Measurements from ENCODE around the gene DOCK10. TPM values are rescaled to one million over a fixed set of nuclear protein-coding genes. Genes with fewer than 3 reads are reported as not detected.

The DOCK10 gene
- total and polyA plus RNA-seq, 2 donors (not counting 1 experiment from before 2014, with no cell fraction given), result 49.5 to 139 TPM

DNA sequence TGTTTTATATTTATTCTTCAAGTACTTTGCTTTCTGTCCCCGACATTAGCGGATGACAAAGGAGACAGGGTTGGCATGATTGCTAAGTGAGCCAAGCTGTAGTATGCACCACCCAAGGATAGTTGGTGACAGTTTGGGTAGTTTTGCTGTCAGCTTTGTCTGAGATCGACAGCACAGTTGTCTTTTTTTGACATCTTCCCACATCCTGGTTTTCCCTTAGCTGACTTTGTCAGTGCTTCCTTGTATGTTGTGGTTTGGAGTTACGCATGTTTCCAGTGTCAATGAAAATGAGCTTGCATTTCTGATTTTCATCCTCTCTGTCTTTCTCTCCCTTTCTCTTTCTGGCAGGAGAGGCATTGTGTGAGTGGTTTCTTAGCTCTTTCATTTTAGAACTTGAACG, 44.6 kb upstream of the DOCK10 start:
- CTCF ChIA-PET, result no interaction called here
- Histone ChIP-seq H3K9me3 (ENCODE audit: control extremely low read depth in 1 of 3, control insufficient read depth in 2 of 3, insufficient read depth in 1 of 3, low read length in 2 of 3) (no peaks in the 10 kb centered on the region), H3K36me3 (replicated peaks in 1 of 2; ENCODE audit: control extremely low read depth in 1 of 2, control insufficient read depth in 1 of 2, extremely low read depth in 1 of 2, insufficient read depth in 2 of 2, low read length in 1 of 2) (no peaks in the 10 kb centered on the region), H2AFZ (ENCODE audit: insufficient read depth, low read depth, low read length, poor library complexity, severe bottlenecking) (no peak overlapping the region), H3K27ac (ENCODE audit: low read length in 2 of 2) (no peak overlapping the region), H3K9ac (ENCODE audit: low read length) (no peak overlapping the region), H3K79me2 (ENCODE audit: control insufficient read depth, insufficient read depth, low read length) (no peaks in the 10 kb centered on the region), H3K4me1 (ENCODE audit: control insufficient read depth in 2 of 2, insufficient read depth in 2 of 2, low read length in 2 of 2) (no peaks in the 10 kb centered on the region), H3K27me3 (replicated peaks in 1 of 4; ENCODE audit: control extremely low read depth in 1 of 4, control insufficient read depth in 3 of 4, insufficient read depth in 4 of 4, low read length in 3 of 4) (no peaks in the 10 kb centered on the region), H3K4me2 (replicated peaks; ENCODE audit: low read depth, low read length, poor library complexity, severe bottlenecking) (no peak overlapping the region), H4K20me1 (ENCODE audit: control insufficient read depth, insufficient read depth, low read length, poor library complexity, severe bottlenecking) (no peaks in the 10 kb centered on the region), H3K4me3 (ENCODE audit: control extremely low read depth in 1 of 5, extremely low read depth in 1 of 5, insufficient read depth in 1 of 5, low read depth in 2 of 5, low read length in 4 of 5) (no peak overlapping the region)
- Mint-ChIP-seq H3K9me3 (ENCODE audit: insufficient read depth) (no peaks in the 10 kb centered on the region), H3K27me3 (peaks cover 3% of the 10 kb centered on the region), H3K27ac (no peak overlapping the region), H3K4me3 (no peak overlapping the region), H3K4me1 (no peaks in the 10 kb centered on the region)
- intact Hi-C loops (cut with micrococcal nuclease), result no loop called here
- DNase-seq (no peak), ATAC-seq (ENCODE audit: low read depth) (no peak)
- 92% methylated on average over 2 of the region's 5 CpGs for WGBS (ENCODE audit: insufficient coverage)
- TF ChIP-seq EZH2 (IDR thresholded peaks at IDR 0.05; ENCODE audit: borderline replicate concordance, insufficient read depth, low read depth, low read length, poor library complexity, severe bottlenecking), result no peak
- TF ChIP-seq, protein P1, sequence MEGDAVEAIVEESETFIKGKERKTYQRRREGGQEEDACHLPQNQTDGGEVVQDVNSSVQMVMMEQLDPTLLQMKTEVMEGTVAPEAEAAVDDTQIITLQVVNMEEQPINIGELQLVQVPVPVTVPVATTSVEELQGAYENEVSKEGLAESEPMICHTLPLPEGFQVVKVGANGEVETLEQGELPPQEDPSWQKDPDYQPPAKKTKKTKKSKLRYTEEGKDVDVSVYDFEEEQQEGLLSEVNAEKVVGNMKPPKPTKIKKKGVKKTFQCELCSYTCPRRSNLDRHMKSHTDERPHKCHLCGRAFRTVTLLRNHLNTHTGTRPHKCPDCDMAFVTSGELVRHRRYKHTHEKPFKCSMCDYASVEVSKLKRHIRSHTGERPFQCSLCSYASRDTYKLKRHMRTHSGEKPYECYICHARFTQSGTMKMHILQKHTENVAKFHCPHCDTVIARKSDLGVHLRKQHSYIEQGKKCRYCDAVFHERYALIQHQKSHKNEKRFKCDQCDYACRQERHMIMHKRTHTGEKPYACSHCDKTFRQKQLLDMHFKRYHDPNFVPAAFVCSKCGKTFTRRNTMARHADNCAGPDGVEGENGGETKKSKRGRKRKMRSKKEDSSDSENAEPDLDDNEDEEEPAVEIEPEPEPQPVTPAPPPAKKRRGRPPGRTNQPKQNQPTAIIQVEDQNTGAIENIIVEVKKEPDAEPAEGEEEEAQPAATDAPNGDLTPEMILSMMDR (IDR thresholded peaks at IDR 0.05), result no peak
- POLR2A ChIA-PET, result no interaction called here

DNA sequence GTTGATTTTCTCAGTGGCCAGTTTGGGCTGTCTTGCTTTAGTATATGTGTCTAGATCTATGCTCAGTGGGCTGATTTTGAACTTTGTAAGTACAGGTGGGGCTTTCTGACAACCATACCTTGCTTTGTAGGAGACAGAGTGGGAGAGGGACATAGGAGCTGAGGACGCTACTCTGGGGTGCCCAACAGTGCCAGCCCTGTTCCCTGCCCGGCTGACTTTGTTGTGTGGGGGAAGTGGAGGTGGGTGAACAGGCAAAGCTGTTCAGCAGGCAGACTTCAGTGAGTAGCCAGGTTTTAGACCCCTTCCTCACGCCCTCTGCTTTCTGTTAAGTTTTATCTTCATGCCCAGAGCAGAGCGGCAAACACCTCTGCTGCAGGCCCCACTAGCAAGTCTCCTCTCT, 44.2 kb upstream of the DOCK10 start:
- H3K27me3 Mint-ChIP-seq, result peaks cover 7% of the 10 kb centered on the region
- no peaks in the 10 kb centered on the region for H4K20me1 ChIP-seq (ENCODE audit: control insufficient read depth, insufficient read depth, low read length, poor library complexity, severe bottlenecking)
- no peak overlapping the region for H3K27ac Mint-ChIP-seq
- H3K27ac ChIP-seq (ENCODE audit: low read length in 2 of 2), result no peak overlapping the region
- ATAC-seq (ENCODE audit: low read depth), result no peak
- 94% methylated on average over 2 of the region's 4 CpGs for WGBS (ENCODE audit: insufficient coverage)
- H3K79me2 ChIP-seq (ENCODE audit: control insufficient read depth, insufficient read depth, low read length), result no peaks in the 10 kb centered on the region
- intact Hi-C loops (cut with micrococcal nuclease), result no loop called here
- CTCF ChIA-PET, result interaction anchor here (0.6 kb wide), 1 partner anchor 574 kb away, joined by 4 read pairs; no protein-coding TSS in a partner anchor
- no peaks in the 10 kb centered on the region for H3K4me1 ChIP-seq (ENCODE audit: control insufficient read depth in 2 of 2, insufficient read depth in 2 of 2, low read length in 2 of 2)
- no peaks in the 10 kb centered on the region for H3K27me3 ChIP-seq (replicated peaks in 1 of 4; ENCODE audit: control extremely low read depth in 1 of 4, control insufficient read depth in 3 of 4, insufficient read depth in 4 of 4, low read length in 3 of 4)
- no peak for TF ChIP-seq EZH2 (IDR thresholded peaks at IDR 0.05; ENCODE audit: borderline replicate concordance, insufficient read depth, low read depth, low read length, poor library complexity, severe bottlenecking)
- TF ChIP-seq, protein P1 (IDR thresholded peaks at IDR 0.05), result no peak
- no peaks in the 10 kb centered on the region for H3K9me3 ChIP-seq (ENCODE audit: control extremely low read depth in 1 of 3, control insufficient read depth in 2 of 3, insufficient read depth in 1 of 3, low read length in 2 of 3)
- no peak overlapping the region for H2AFZ ChIP-seq (ENCODE audit: insufficient read depth, low read depth, low read length, poor library complexity, severe bottlenecking)
- POLR2A ChIA-PET, result no interaction called here
- no peak overlapping the region for H3K4me3 Mint-ChIP-seq
- no peak overlapping the region for H3K4me2 ChIP-seq (replicated peaks; ENCODE audit: low read depth, low read length, poor library complexity, severe bottlenecking)
- no peaks in the 10 kb centered on the region for H3K9me3 Mint-ChIP-seq (ENCODE audit: insufficient read depth)
- H3K4me3 ChIP-seq (ENCODE audit: control extremely low read depth in 1 of 5, extremely low read depth in 1 of 5, insufficient read depth in 1 of 5, low read depth in 2 of 5, low read length in 4 of 5), result no peak overlapping the region
- H3K4me1 Mint-ChIP-seq, result no peaks in the 10 kb centered on the region
- H3K9ac ChIP-seq (ENCODE audit: low read length), result no peak overlapping the region
- DNase-seq, result no peak
- H3K36me3 ChIP-seq (replicated peaks in 1 of 2; ENCODE audit: control extremely low read depth in 1 of 2, control insufficient read depth in 1 of 2, extremely low read depth in 1 of 2, insufficient read depth in 2 of 2, low read length in 1 of 2), result no peaks in the 10 kb centered on the region
